ENCODE results near the gene POU6F2. TPM values are rescaled to one million over a fixed set of nuclear protein-coding genes. Genes with fewer than 3 reads are reported as not detected.

POU6F2 gene
- total RNA-seq, 1 donor from 2014 or later = not detected

DNA sequence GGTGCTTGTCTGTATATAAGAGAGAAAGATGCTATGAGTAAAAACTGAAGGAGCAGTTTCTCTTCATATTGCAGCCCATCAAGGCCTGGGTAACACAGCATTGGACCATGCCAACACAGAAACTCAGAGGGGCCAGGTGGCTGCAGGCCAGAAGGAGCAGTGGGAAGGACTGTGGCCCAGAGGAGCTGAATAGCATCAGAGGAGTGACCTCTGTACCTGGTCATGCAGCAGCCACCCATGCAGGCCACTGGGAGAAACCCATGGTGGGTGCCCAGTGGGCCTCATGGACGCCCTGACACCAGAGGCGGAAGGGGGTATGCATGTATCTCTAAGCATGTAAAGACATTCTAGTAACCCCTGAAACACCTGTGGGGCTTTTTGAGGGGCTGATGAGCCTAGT, 512.6 kb downstream of the POU6F2 start:
- DNase-seq (ENCODE audit: low read depth, low spot score) = no peak

DNA sequence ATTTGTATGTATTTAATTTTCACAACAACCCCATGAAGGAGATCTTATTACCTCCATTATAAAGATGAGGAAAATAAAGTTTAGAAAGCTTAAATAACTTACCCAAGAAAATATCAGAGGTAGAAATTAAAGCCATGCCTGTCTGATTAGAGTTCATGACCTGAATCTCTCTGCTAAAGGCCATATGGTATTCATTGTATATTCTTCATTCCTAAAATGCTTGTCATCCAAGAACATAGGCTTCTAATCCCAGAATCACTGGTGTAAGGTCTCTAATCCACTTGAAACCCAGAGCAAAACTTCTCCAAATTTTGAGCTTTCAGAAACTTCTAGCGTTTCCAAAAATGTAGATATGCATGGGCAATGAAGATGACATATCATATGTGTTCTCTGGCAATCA, 516.2 kb downstream of the POU6F2 start:
- no peak for DNase-seq (ENCODE audit: low read depth, low spot score)

DNA sequence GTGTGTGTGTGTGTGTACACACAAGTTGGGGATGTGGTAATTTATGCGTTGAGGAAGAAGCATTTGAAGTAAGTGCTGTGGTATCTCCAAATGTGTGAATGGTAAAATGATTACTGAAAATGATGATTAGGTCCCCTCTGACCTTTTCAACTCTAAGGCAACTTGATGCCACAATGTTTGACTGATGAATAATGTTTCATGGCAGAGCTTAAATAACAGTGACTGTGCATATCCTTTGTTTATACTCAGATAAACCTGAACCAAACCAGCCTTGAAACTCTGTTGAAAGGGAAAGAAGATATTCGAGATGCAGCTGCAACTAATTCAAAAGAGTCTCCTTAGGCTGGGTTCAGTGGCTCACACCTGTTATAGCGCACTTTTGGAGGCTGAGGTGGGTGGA, 523.6 kb downstream of the POU6F2 start:
- DNase-seq (ENCODE audit: low read depth, low spot score) = no peak

DNA sequence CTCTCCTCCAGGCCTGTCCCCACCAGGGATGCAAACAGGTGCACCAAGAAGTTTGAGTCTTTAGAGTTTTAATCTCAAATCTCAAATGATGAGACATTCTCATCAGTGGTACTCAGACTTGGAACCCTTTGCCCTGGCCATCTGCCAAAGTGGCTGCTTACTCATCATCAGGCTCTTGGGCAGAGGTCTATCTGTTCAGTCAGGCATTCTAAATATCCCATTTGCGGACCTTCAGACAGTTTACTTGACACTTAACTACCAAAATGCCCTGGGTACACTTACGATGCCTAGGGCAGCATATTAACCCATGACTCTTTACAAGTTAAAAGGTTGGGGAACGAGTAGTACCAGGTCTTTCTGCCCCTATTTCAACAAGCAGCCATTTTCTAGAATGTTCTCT, 527.3 kb downstream of the POU6F2 start:
- DNase-seq (ENCODE audit: low read depth, low spot score) = no peak

DNA sequence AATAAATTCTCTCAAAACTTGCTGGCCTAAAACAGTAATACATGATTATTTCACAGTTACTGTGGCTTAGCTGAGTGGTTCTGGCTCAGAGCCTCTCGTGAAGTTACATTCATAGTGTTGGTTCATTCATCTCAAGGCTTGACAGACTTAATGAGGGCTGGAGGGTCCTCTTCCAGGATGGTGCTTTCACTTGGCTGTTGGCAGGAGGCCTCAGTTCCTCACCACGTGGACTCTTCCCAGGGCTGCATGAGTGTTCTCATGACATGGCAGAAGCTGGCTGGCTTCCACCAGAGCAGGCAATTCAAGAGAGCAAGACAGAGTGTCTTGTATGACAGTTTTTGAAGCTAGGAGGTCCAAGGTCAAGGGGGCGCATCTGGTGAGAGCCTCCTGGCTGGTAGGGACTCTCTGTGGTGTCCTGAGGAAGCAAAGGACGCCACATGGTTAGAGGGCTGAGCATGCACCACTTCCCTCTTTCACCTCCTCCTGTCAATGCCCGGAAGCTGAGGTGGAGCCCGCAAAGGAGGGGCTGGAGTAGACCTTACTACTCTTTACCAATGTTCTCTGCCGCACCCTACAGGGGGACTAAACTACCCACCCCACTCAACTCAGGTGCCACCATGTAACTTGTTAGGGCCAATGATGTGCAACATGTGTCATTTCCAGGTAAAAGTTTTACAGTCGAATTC, 530.3 kb downstream of the POU6F2 start:
- no peak for DNase-seq (ENCODE audit: low read depth, low spot score)

DNA sequence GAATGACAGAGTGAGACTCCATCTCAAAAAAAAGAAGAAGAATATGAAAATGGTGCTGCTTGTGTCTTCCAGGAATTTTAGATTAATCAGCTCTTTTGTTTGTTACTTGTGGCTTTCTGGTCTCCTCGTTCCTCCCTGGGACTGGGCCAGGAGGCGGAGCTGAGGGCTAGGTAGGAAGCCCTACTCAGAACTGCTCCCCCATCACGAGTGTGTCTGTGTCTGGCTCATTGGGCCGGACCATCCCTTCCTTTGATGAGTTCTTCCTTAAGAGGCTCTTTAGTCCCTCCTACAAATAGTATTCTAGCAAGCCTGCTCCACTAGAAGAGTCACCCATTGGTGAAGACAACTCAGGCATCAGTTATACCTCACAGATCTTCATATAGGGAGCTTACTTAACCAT, 531.7 kb downstream of the POU6F2 start:
- no peak for DNase-seq (ENCODE audit: low read depth, low spot score)

DNA sequence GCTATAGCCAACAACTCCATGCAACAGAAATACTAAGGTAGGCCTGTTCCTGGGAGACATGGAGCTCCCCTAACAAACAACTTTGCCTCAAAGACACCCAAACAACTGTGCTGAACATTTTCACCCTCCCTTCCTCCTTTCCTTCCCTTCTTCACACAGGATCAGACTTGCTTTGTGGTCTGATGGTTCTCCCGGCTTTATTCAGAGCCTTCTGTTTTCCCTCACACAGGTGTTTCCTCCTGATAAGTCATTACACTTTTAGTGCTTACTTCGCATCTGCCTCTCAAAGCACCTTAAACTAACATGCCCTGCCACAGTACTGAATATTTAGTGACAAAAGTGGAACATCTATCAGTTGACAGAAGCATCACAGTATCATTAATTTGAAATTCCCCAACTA, 532.2 kb downstream of the POU6F2 start:
- no peak for DNase-seq (ENCODE audit: low read depth, low spot score)

DNA sequence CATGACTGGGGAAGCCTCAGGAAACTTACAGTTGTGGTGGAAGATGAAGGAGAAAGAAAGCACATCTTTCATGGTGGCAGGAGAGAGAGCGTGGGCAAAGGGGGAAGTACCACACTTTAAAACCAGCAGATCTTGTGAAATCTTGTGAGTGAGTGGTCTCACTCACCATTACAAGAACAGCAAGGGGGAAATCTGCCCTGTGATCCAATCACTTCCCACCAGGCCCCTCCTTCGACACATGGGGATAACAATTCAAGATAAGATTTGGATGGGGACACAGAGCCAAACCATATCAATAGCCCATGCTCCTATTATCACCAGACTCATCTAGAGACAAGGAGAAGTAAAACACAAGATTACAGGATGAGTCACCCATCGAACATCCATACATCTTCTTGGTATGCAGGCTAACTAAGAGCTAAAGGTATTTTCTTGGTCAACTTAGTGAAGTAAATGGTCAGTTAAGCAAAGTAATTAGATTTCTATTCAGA, 533.2 kb downstream of the POU6F2 start:
- no peak for DNase-seq (ENCODE audit: low read depth, low spot score)

DNA sequence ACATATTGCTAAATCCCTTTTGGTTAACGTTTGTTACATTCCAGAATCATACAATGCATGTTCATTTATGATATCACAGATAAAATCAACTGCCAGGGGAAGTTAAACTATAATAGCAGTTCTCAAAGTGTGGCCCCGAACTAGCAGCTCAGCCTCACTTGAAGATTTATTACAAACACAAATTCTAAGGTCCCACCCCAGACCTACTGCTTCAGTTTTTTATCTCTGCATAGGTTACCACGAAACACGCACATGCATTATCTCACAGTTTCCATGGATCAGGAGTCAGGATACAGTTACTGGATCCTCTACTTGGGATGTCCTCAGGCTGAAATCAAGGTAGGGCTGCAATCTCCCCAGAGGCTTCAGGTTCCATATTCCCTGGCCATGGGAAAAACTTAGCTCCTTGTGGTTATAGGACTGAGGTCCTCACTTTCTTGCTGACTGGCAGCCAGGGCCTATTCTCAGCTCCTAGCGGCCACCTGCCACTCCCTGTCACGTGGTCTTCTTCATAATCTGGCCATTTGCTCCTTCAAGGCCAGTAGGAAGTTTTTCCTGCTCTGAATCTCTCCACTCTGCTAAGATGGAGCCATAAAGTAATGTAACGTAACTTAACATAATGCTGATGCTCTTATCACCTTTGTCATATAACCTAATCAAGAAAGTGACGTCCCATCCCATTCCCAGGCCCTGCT, 538.0 kb downstream of the POU6F2 start:
- no peak for DNase-seq (ENCODE audit: low read depth, low spot score)

DNA sequence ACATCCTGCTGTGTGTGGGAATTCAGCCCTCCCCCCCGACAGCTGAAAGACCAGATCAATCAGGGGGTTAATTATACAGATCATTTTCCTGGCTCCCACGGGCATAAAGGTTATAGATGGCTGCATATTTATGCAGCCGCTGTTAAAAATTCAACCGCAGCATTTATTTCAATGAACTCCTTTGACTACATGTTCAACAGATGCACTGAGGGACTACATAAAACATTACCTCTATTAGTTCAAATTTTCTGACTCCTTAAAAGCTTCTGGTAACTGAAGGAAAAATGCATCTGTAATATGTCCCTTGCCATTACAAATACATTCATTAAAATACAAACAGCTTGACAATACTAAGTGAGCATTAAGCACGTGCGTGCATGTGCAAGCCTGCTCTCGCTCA, 538.8 kb downstream of the POU6F2 start:
- no peak for DNase-seq (ENCODE audit: low read depth, low spot score)

DNA sequence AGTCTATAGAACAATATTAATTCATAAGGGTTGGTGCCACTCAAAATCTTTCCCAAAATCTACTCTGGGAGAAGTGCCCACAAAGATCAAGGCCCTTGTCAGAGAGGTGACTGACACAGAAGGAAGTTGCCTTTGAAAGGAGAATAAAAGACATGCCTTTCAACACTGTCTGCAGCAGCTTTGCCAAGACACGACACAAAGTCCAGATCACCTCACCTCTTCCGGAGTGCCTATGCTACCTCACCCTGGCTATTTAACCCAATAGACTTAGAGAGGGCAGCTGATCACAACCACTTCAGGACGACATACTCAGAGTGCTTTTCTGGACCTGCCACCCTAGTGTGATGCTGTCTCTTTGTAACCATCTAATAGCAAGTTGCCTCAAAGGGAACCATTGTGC, 539.5 kb downstream of the POU6F2 start:
- DNase-seq (ENCODE audit: low read depth, low spot score) = no peak

Other genes with a start within 250 kb of the POU6F2 start
- gene VPS41, start 68.7 kb upstream of the POU6F2 start, total RNA-seq = 58.2 and 68.0 TPM in 2 replicates

All from pulmonary artery endothelial cell (primary cell).